ENCODE measurements around the gene RASGRP3.

Gene RASGRP3

GRCh38 chr2:33513480-33513879 is 37.0 kb downstream of the RASGRP3 start:
- no peak overlapping the region for H3K27ac ChIP-seq (replicated peaks)
- no peak for DNase-seq (ENCODE audit: low read depth in 1 of 2, low spot score in 1 of 2)
- no peak for TF ChIP-seq CTCF (IDR thresholded peaks at IDR 0.05; ENCODE audit: insufficient read depth, low read length)
- TF ChIP-seq REST (IDR thresholded peaks at IDR 0.05; ENCODE audit: insufficient replicate concordance, low read depth): no peak
- TF ChIP-seq SPI1 (IDR thresholded peaks at IDR 0.05; ENCODE audit: borderline replicate concordance, low read depth): no peak
- no peak for TF ChIP-seq GABPA (IDR thresholded peaks at IDR 0.05; ENCODE audit: low read depth)
- no peak for TF ChIP-seq POLR2AphosphoS5 (IDR thresholded peaks at IDR 0.05; ENCODE audit: low read depth)
- H3K4me3 ChIP-seq (replicated peaks; ENCODE audit: insufficient read depth, low read length): no peak overlapping the region
- no peaks in the 10 kb centered on the region for H3K27me3 ChIP-seq (ENCODE audit: insufficient read depth, poor library complexity, severe bottlenecking)

GRCh38 chr2:33516456-33516995 is 40.1 kb downstream of the RASGRP3 start:
- no peak overlapping the region for H3K4me3 ChIP-seq (replicated peaks; ENCODE audit: insufficient read depth, low read length)
- H3K27me3 ChIP-seq (ENCODE audit: insufficient read depth, poor library complexity, severe bottlenecking): no peaks in the 10 kb centered on the region
- TF ChIP-seq POLR2AphosphoS5 (IDR thresholded peaks at IDR 0.05; ENCODE audit: low read depth): no peak
- no peak for TF ChIP-seq REST (IDR thresholded peaks at IDR 0.05; ENCODE audit: insufficient replicate concordance, low read depth)
- TF ChIP-seq CTCF (IDR thresholded peaks at IDR 0.05; ENCODE audit: insufficient read depth, low read length): no peak
- no peak for TF ChIP-seq GABPA (IDR thresholded peaks at IDR 0.05; ENCODE audit: low read depth)
- no peak for TF ChIP-seq SPI1 (IDR thresholded peaks at IDR 0.05; ENCODE audit: borderline replicate concordance, low read depth)
- no peak overlapping the region for H3K27ac ChIP-seq (replicated peaks)
- no peak for DNase-seq (ENCODE audit: low read depth in 1 of 2, low spot score in 1 of 2)

GRCh38 chr2:33518200-33518599 is 41.8 kb downstream of the RASGRP3 start:
- TF ChIP-seq SPI1 (IDR thresholded peaks at IDR 0.05; ENCODE audit: borderline replicate concordance, low read depth): no peak
- no peak for TF ChIP-seq GABPA (IDR thresholded peaks at IDR 0.05; ENCODE audit: low read depth)
- TF ChIP-seq REST (IDR thresholded peaks at IDR 0.05; ENCODE audit: insufficient replicate concordance, low read depth): no peak
- no peak for TF ChIP-seq POLR2AphosphoS5 (IDR thresholded peaks at IDR 0.05; ENCODE audit: low read depth)
- no peak for TF ChIP-seq CTCF (IDR thresholded peaks at IDR 0.05; ENCODE audit: insufficient read depth, low read length)
- Histone ChIP-seq H3K27me3 (ENCODE audit: insufficient read depth, poor library complexity, severe bottlenecking) (no peaks in the 10 kb centered on the region), H3K27ac (replicated peaks) (no peak overlapping the region), H3K4me3 (replicated peaks; ENCODE audit: insufficient read depth, low read length) (no peak overlapping the region)
- DNase-seq (ENCODE audit: low read depth in 1 of 2, low spot score in 1 of 2): no peak
